ENCODE results near the gene SERINC1.
A peak's percentile ranks its signal among the peaks of the same experiment; 100 is the strongest.

The SERINC1 gene

DNA sequence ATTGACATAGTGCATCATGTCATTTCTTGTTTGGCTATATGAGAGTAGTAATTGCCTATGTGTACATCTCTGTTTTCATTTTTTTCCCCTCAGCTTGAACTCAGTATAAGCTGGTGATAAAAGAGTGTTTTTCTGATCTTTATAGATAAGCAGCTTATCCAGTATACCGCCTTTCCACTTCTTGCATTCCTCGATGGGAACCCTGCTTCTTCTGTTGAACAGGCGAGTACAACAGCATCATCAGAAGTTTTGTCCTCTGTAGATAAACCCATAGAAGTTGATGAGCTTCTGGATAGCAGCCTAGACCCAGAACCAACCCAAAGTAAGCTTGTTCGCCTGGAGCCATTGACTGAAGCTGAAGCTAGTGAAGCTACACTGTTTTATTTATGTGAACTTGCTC is 39.8 kb downstream of the SERINC1 start:
- DNase-seq: no peak

DNA sequence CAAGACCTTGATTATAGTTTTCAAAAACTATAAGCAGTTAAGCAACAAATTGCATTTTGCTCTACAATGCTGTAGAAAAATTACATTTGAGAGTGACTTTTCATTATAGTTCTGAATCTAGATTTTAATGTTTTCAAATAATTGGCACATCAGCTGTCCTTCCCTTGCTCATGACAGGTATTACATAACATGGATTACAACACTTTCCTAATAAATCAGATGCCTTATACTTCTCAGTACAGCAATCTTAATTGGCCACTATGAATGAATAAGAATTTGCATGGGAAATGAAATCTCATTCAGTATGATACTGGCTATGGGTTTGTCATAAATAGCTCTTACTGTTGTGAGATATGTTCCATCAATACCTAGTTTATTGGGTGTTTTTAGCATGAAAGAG is 42.3 kb downstream of the SERINC1 start:
- peak; percentile 17 for DNase-seq

DNA sequence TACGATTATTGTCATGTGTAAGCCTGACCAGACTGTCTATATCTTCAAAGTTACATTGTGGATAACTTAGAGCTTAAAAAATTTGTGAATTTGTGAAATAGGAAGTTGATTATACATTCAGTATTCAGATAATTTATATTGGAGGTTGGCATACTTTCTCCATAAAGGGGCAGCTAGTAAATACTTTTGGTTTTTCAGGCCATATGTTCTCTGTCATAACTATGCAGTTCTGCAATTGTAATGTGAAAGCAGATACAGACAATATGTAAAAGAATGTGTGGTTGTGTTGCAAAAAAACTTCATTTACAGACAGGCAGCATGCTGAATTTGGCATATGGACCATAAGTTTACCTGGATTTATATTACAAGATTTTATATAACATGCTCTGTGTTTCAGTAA is 42.8 kb downstream of the SERINC1 start:
- DNase-seq: no peak

DNA sequence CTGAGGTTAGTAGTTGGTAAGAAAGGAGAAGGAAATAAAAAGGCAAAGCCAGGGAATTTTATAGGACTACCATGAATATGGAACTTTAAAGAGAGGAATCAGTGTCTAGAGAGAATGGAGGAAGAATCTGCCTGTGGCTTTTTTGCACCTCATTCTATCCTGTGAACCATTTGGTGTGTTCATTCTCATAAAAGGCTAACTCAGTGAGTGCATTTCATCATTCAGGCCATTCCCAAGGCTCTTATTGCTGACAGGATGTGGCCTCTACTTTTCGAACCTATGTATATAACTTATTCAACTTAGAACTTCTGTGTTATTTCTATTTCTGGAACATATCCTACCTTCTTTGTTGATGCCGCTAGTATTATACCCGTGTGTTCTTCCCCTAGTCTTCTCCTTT is 45.0 kb downstream of the SERINC1 start:
- DNase-seq: no peak

DNA sequence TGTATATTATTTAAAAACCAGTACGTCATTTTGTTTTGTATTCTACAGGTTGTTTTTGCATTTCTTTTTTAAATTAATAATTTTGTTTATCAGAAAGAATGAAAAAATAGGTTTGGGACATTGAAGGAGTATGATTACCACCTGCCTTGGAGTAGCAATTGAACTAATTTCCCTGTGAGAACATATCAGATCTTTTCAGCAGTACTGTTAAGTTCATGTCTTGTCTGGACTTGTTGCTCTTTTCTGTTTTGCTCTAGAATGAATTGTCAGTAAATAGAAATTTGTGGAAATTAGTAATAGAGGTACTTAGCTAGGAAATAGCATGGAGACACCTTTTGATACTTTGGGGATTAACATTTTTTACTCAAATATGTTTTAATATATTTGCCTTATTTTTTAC is 47.9 kb downstream of the SERINC1 start:
- no peak for DNase-seq

DNA sequence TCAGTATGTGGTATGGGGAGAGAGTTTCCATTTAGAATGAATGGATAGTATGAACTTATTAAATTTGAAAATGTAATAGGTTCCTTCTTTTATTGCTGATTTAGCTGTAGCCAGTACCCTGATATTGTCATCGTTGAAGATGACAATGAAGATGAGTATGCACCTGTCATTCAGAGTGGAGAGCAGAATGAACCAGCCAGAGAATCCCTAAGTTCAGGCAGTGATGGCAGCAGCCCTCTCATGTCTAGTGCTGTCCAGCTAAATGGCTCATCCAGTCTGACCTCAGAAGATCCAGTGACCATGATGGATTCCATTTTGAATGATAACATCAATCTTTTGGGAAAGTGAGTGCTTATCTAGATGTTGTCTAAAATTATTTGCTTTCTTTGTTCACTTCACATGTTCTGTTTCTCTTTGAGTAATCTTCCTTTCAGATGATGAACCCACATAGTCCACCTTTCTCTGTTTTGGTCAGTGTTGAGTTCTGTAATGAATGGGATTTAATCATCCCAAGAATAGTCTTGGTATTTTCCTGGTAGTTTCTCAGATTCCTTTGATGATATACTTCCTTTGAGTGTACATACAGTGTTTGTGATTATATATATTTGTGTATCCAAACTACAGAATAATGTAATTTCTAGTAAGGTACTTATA is 48.9 kb downstream of the SERINC1 start:
- no peak for DNase-seq

DNA sequence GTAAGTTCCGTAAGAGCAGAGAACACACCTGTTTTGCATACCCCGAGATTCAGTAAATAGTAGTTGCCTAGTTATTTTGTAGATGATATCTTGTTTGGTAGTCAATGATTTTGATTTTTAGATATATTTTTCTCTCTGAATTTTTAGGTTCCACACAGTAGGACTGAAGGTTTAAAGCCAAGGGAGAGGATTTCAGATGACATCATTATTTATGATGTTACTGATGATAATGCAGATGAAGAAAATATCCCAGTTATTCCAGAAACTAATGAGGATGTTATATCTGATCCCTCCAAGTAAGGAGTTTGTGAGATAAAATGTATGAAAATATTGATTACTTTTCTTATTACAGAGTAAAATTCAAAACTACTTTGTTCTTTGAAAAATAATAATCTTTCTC is 49.6 kb downstream of the SERINC1 start:
- no peak for DNase-seq

DNA sequence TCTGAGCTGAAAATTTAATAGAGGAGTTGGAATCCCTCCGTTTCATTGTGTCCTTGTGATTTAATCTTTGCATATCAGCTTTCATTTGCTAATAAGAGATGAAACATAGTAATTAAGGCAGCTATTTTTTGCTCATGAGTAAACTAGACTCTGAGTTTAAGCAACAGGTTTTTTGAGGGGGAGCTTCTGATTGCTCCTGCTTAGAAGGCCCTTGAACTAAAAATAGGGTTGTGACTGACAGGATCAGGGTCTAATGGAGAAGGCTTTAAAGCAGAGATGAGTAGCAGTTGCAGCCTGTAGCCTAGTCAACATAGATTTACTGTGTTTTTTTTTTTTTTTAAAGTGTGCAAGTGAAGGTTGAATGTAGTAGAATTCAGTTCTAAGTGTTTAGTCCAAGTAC is 54.8 kb downstream of the SERINC1 start:
- DNase-seq: no peak

DNA sequence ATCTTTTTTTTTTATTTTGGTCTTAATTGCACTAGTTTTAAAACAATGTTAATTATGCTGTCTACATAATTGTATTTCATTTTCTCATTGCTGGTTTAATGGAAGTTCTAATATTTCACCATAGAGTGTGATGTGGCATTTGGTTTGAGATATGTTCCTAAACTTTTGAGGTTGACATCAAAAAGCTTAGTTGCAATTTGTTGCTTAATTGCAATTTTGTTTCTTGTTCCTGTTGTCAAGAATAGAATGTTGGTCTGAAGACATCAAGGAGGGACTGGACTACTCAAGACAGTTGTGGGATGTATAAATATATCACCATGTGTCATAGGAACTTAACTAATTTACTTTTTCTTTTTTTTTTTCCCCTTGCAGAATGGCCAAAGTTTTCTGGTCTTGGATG is 59.6 kb downstream of the SERINC1 start:
- no peak for DNase-seq

DNA sequence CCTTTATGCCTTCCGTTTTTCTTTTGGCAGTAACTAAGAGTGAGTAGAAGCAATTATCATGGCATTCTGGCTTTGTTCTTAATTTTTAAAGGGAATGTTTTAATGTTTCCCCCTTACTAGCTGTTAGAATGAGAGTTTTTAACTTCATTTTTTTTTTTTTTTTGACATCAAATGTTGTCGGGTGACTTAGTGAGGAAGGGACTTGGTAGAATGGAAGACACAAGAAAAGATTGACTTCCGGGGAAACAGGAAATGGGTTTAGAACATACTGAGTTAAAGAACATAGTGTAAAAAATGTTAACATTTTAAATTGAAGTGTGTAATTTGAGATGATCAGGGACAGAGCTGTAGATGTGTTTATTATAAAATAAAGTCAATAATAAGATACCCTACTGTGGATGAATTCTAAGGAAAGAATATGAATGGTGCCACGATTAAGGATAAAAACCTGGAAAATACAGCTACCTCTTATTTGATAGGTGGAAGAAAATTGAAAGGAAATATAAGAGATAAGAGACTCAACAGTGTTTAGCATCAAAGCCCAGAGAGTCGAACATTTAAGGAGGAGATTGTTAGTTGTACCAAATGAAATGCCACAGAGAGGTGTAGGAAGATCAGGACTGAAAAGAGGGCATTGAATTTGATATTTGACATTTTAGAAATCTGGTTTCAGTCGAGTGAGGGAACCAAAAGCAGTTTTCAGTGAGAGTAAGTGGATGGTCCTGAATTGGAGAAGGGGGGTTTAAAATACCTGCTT is 62.7 kb downstream of the SERINC1 start:
- DNase-seq: no peak

DNA sequence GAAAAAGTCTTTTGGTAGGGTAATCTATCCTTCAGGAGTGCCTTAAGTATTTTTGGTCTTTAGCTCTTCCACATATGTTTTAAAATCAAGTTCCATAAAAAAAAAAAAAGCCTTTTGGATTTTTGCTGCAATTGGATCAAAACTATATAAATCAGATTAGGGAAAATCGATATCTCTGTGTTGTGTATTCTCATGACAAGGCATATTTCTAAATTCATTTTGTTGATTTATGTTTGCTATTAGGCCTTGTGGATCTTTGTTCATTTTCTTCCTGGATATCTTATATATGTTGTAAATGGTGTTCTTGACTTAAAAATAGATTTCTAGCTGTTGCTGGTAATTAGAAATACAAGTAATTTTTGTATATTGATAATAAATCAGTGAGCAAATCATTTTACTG is 63.4 kb downstream of the SERINC1 start:
- DNase-seq: no peak

DNA sequence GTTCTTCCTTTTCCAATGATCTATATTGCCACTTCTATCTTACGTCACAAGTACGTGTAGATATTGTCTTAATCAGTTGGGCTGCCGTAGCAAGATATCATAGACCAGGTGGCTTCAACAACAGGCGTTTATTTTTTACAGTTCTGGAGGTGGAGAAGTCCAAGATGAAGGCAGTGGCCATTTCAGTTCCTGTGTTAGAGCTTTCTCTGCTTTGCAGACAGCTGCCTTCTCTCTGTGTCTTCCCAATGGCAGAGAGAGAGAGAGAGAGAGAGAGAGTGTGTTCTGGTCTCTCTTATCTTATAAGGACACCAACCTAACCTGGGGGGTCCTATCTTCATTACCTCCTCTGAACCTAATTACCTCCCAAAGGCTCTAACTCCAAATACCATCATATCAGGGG is 63.9 kb downstream of the SERINC1 start:
- DNase-seq: peak; percentile 3

DNA sequence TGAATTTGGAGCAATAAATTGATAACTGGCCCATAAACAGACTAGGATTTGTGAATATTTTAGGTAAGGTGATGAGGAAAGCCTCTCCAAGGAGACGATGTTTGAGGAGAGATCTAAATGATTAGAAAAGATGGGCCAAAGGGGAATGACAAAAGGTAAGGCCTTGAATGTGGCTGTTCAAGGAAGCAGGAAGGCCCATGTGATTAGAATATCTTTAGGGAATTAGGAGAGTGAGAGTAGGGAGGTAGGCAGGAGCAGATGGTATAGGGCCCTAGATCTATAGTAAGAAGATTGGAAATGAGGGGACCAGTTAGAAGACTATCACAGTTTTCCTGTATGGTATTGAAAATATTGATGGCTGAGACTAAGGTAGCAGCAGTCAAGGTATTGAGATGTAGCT is 65.4 kb downstream of the SERINC1 start:
- DNase-seq: no peak

DNA sequence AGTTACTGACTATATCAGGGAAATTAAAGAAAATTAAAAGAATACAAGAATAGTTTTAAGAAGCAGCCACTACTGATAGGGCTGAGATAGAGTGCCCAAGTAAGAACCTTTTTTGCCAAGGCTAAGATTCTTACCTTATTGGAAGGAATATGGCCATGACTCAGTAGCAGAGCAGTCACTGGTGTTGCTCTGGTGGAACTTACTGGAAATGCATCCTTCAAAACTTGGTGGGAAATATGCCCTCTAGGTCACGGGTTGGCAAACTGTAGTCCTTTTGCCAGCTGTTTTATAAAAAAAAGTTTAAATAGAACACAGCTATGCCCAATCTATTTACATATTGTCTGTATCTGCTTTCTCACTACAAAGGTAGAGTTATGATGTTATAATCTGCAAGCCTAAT is 66.2 kb downstream of the SERINC1 start:
- peak; percentile 19 for DNase-seq

DNA sequence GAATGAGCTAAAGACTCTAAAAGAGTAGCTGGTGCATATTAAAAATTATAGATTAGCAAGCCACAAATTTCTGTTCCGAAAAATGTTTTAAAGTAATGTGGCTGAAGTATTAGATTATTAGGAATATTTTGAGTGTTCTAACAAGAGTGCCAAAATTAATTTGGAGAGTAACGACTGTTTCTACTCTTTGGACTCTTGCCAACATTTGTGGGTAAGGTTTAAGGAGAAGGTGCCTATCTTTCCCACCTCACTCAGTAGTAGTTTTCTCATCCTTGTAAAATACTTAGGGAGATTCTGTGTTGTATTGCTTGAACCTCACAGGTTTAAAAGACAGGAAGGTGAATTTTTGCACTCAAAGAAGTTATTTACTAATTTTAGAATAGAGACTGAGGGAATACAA is 67.2 kb downstream of the SERINC1 start:
- peak; percentile 35 for DNase-seq

DNA sequence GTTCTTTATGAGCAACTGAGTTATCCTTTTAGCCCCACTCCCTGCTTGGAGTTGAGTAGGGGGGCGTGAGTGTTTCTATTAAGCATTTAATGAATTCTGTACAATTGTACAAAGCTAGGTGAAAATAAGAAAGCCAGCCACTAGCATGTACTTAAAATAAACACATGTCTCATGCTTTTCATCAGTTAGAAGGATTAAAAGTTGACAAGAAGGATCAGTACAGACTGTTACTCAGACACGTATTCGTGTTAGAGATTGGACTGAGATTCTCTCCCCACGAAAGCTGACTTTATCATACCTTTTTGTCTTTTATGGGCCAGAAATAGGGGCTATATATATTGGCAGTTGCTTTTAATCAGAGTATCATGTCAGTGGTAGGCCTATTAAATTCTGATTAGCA is 70.5 kb downstream of the SERINC1 start:
- no peak for DNase-seq

DNA sequence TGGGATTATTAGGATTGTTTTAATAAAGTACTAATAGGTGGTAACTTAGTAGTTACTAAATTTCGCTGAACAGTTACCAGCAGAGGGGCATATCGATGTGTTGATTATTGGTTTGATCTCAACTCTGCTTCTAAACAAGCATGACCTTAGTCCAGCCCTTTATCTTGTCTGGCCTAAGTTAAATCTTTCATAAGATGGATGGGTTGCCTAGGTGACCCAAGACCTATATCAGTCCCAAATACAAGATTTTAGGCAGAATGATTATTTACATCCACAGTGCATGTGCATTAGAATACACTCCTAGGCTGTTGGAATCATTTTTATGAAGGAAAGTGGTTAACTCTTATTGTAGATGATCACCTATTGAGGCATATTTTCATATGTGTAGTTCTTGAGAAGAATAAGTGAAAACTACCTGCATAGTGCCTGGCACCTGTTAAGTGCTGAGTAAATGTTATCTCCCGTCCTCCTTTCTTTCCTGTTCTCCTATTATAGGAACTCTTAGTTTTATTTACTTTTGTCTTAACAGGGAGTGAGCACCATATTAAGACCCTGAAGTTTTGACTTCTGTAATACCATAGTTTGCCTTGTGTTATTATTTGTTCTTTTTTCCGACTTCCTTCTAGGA is 71.0 kb downstream of the SERINC1 start:
- DNase-seq: peak; percentile 51

DNA sequence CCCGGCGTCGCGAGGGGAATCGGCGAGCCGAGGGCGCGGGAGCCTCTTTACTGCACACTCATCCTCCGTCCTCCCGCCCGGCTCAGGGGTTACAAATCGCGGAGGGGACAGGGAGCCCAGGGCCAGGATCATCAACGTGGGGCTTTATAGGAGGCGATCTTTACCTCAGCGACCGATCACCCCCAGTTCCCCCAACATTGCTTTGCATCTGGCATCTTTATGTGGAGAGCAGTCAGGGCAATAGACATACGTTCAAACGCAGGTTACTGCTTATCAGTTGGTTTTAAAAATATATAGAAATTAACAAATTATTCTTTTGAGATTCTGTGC is 71.5 kb downstream of the SERINC1 start:
- DNase-seq: peak; percentile 51

DNA sequence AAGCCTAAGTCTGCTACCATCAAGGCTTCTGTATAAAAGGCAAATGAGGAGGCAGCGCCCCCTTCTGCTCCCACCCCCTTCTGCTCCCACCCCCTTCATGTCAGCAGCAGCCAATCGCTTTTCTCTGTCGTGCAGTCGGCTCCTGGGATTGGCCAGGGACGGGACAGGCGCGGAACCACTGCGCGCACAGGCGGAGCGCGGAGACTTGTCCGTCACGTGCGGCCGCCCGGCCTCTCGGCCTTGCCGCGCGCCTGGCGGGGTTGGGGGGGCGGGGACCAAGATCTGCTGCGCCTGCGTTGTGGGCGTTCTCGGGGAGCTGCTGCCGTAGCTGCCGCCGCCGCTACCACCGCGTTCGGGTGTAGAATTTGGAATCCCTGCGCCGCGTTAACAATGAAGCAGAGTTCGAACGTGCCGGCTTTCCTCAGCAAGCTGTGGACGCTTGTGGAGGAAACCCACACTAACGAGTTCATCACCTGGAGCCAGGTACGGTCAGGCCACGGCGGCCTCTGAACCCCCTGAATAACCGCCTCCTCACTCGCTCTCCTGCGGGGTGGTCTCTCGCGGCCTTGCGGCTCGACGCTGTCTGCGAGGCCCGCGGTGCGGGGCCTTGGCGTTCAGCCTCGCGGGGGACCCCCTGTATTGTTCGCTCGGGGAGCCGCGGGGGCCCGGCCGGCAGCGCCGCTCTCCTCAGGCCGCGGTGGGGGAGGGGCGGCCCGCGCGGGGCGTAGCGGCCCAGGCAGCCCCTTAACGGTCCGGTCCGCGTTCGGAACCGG is 72.1 kb downstream of the SERINC1 start, which contains the start of gene HSF2:
Gene HSF2, plus strand, starts transcription at position 305 of the 773 bp plus-strand sequence. Its CDS starts 86 bp downstream, at position 391.
- peak; percentile 99 for DNase-seq

DNA sequence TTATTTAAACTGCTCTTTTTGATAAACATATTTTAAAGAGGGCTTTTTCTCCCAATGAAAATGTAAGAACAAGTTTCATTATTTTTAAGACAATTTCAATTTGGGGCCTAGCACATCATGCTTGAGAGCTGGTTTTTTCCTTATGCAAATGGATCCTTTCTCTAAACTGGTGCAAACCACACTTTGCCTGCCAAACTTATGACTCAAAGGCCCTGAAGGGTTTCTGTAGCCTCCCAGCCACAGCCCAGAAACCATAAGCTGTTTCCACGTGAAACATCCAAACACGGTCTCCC is 72.6 kb downstream of the SERINC1 start:
- DNase-seq: no peak

DNA sequence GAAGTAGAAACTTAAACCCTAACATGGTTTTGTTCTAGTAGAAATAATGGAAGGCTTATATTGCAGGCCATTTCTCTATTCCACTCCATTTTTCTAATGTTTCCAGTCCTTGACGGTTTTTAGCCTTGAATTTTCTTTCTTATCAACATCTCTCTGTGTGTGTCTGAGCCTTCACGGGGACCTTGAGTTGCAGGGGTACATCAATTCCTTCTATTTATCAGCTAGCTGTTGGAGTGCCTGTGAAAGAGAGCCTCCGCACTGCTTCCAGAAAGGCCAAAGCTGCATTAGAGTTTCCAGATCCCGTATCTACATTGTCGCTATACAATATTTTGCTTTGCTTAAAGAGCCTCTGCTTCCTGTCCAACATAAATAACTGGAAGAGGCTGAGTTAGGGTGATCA is 77.6 kb downstream of the SERINC1 start:
- no peak for DNase-seq

DNA sequence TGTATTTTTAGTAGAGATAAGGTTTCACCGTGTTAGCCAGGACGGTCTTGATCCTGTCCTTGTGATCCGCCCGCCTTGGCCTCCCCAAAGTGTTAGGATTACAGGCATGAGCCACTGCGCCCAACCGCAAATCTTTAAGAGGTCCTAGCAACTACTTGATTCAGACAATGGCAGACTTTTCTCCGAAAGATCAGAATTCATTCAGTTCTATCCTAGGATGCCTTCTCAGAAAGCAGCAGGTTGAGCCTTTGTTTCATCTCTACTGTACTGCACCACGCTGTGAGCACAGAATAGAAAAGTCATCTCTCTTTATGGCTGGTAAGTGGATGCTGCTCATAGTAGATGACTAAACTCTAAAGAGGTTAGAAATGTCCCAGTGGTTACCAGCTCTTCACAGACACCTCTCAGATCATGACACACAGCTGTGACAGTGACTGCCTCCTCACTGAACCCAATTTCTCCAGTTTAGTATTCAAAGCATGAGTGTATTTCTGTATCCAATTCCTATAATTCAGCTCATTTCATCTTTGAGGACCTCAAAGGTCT is 78.2 kb downstream of the SERINC1 start:
- DNase-seq: no peak
